Measurements from ENCODE around the gene BICD2.

Gene BICD2

GRCh38 chr9:92767066-92768054, 2.7 kb upstream of the BICD2 start:
- H3K27ac ChIP-seq, result peak overlapping the region; percentile 41
- TF ChIP-seq CTCF (conservative IDR thresholded peaks at IDR 0.05), result no peak
- TF ChIP-seq ZFX (IDR thresholded peaks at IDR 0.05), result no peak

- TF ChIP-seq ZFX (IDR thresholded peaks at IDR 0.05), result peak; percentile 88
- peak; percentile 99 for TF ChIP-seq CTCF (conservative IDR thresholded peaks at IDR 0.05)
- H3K27ac ChIP-seq, result peak overlapping the region; percentile 92
Observed at GRCh38 chr9:92764988-92765936, 629 bp upstream of the BICD2 start.

GRCh38 chr9:92763721-92764380, 782 bp downstream of the BICD2 start:
- H3K27ac ChIP-seq, result peak overlapping the region; percentile 92
- TF ChIP-seq CTCF (conservative IDR thresholded peaks at IDR 0.05) (no peak), ZFX (IDR thresholded peaks at IDR 0.05) (0 out of 2 replicates have a peak, but pooled peaks have one; percentile 43)

DNA sequence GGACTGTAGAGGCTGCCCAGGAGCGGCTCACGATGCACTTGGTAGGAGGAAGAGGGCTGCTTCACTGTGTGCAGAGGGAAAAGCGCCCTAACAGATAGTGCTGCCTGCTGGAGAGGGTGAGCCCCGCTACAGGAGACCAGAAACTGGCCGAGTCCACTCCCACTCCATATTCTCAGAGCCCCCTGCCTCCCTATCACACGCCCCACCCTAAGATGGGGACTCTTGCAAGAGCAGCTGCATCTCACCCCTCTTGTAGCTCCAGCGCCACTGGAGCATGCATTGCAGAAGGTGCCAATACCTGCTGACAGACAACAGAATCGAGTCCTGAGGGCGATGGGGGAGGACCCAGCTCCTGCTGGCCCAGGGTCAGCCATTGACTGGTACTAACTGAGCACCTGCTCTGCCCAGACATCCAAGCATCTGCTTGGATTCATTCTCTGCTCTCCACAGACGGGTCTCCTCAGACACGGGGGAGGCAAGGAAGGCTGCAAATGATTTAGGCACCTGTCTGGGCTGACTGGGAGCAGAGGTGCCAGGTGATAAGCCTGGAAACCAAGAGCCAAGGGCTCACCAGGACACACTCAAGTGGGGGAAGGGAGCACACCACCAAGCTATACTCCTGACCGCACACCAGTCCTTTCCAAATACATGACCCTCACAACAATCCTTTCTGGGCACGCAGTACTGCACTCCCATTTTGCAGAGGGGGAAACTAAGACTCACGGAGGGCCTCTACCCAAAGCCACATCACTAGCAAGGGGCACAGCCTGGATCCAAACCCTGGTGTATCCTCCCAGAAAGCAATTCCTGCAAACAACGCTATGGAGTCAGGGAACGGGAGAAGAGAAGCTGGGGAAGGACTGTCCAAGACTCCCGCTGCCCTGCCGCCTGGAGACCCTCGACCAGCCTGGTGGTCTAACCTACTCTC, 1.6 kb downstream of the BICD2 start:
- TF ChIP-seq ZFX (IDR thresholded peaks at IDR 0.05), result no peak
- no peak for TF ChIP-seq CTCF (conservative IDR thresholded peaks at IDR 0.05)
- H3K27ac ChIP-seq, result peak overlapping the region; percentile 92

DNA sequence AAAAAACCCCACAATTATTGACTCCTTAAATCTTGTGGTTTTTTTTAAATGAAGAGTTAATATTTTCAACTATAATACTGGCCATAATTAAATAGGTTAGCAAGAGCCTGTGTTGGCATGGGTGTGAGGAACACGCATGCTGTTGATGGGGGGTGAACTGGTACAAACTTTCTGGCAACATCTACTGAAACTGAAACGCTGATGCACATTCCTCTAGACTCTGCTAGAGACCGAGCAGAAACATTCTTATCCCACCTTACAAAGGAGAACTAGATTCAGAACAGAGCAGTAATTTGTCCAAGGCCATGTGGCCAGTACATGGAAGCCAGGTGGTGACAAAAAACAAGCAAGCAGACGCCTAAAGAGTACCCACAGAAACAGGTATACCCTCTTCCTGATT, 2.4 kb downstream of the BICD2 start:
- no peak overlapping the region for H3K27ac ChIP-seq

More for the DNA sequence above, 2.4 kb downstream of the BICD2 start:
- no peak for TF ChIP-seq ZFX (IDR thresholded peaks at IDR 0.05)
- TF ChIP-seq CTCF (conservative IDR thresholded peaks at IDR 0.05), result no peak

All from C4-2B (cell line).